Measurements from ENCODE around the gene HSPA12B. TPM values are rescaled to one million over a fixed set of nuclear protein-coding genes. Genes with fewer than 3 reads are reported as not detected.

The HSPA12B gene
- total RNA-seq, 1 donor from 2014 or later: 0.44 TPM

DNA sequence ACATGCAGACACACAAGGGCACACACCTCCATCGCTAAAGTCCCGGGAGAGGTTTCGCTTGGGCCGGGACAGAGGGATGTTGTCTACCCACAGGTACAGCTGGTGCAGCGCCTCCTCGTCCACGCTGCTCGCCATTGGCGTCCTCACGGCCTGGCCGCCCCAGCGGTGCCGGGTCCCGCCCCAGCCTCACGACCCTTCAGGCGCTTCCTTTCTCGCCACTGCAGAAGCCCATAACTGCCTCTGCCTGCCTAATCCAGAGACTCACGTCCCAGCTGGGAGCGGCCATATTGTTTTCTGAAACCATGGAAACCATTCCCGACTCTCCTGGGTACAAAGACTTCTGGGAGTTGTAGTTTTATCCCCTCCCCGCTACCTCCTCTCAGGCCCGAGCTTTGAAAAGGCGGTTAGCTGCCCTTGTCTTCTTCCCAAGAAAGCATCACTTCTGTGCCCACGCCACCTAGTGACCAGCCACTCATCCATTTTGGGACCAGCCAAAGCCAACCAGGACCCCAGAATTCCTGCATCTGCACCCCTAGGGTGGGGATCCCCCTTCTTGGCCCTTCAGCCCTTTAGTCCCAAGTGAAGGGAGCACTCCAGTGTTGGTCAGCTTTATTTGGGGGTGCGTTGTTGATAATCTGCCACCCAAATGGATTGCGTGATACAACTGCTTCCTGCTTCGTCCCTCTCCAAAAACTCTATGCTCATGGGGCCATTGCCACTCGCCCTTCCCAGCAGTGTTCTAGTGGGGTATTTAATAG lies 48.8 kb downstream of the HSPA12B start, which contains the start of gene SPEF1:
SPEF1 (minus strand) TSS at position 296 of the 758 bp plus-strand sequence; CDS start at position 135, 161 bp downstream.
- Mint-ChIP-seq H3K4me3 (ENCODE audit: unreplicated experiment) (peak within 1 kb of the TSS; percentile 82), H3K36me3 (ENCODE audit: unreplicated experiment) (no peaks in the 10 kb centered on the region), H3K4me1 (ENCODE audit: low read depth, unreplicated experiment) (peaks cover 11% of the 10 kb centered on the region), H3K27ac (ENCODE audit: unreplicated experiment) (no peak within 1 kb of the TSS), H3K9me3 (ENCODE audit: unreplicated experiment) (peaks cover 6% of the 10 kb centered on the region), H3K27me3 (ENCODE audit: unreplicated experiment) (peaks cover 16% of the 10 kb centered on the region)
- DNase-seq: peak; percentile 77
- TF ChIP-seq, protein P1, sequence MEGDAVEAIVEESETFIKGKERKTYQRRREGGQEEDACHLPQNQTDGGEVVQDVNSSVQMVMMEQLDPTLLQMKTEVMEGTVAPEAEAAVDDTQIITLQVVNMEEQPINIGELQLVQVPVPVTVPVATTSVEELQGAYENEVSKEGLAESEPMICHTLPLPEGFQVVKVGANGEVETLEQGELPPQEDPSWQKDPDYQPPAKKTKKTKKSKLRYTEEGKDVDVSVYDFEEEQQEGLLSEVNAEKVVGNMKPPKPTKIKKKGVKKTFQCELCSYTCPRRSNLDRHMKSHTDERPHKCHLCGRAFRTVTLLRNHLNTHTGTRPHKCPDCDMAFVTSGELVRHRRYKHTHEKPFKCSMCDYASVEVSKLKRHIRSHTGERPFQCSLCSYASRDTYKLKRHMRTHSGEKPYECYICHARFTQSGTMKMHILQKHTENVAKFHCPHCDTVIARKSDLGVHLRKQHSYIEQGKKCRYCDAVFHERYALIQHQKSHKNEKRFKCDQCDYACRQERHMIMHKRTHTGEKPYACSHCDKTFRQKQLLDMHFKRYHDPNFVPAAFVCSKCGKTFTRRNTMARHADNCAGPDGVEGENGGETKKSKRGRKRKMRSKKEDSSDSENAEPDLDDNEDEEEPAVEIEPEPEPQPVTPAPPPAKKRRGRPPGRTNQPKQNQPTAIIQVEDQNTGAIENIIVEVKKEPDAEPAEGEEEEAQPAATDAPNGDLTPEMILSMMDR (IDR thresholded peaks at IDR 0.05; ENCODE audit: partially characterized antibody, unreplicated experiment): peak; percentile 44

DNA sequence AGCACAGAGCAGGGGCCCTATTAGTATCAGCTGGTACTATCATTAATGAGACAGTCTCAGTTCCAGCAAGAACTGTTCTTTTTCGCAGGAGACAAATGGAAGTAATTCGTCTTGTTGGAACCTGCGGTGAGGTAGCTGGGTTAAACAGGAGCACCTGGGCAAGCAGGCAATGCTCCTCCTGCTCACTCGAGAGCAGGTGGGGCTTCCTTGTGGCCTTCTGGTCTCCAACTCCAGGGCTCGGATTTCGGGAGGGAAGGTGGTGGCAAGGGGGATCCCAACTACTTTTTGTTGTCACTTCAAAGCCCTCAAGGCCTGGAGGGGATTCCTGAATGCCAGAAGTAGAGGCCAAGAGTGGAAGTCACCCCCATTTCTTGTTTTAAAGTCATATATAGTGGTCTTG lies 50.1 kb downstream of the HSPA12B start:
- Mint-ChIP-seq H3K4me1 (ENCODE audit: low read depth, unreplicated experiment) (peaks cover 11% of the 10 kb centered on the region), H3K9me3 (ENCODE audit: unreplicated experiment) (peaks cover 5% of the 10 kb centered on the region), H3K4me3 (ENCODE audit: unreplicated experiment) (peak overlapping the region; percentile 34), H3K36me3 (ENCODE audit: unreplicated experiment) (no peaks in the 10 kb centered on the region), H3K27me3 (ENCODE audit: unreplicated experiment) (peaks cover 11% of the 10 kb centered on the region), H3K27ac (ENCODE audit: unreplicated experiment) (no peak overlapping the region)
- no peak for DNase-seq
- TF ChIP-seq, protein P1 (IDR thresholded peaks at IDR 0.05; ENCODE audit: partially characterized antibody, unreplicated experiment): no peak

DNA sequence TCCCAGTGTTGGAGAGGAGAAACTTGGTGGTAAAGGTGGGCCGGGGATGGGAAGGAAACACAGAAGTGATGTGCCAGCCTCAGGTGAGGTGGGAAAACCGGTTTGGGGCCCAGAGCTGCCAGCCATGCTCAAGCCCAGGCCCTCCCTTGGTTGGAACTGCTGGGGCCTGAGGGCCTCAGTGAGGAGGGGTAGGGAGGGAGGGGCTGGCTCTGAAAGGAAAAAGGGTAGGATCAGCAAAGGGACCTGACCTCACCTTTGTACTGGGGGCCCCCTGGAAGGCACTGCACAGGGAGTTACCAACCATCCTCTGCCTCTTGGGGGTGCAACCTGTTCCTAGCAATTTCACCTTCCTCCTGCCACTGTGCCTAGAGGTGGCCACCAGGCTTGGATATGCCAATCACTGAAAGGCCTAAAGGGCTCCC lies 50.6 kb downstream of the HSPA12B start:
- peaks cover 5% of the 10 kb centered on the region for H3K9me3 Mint-ChIP-seq (ENCODE audit: unreplicated experiment)
- peaks cover 11% of the 10 kb centered on the region for H3K4me1 Mint-ChIP-seq (ENCODE audit: low read depth, unreplicated experiment)
- TF ChIP-seq, protein P1 (IDR thresholded peaks at IDR 0.05; ENCODE audit: partially characterized antibody, unreplicated experiment): no peak
- H3K27me3 Mint-ChIP-seq (ENCODE audit: unreplicated experiment): peaks cover 11% of the 10 kb centered on the region
- no peaks in the 10 kb centered on the region for H3K36me3 Mint-ChIP-seq (ENCODE audit: unreplicated experiment)
- no peak overlapping the region for H3K27ac Mint-ChIP-seq (ENCODE audit: unreplicated experiment)
- no peak for DNase-seq
- H3K4me3 Mint-ChIP-seq (ENCODE audit: unreplicated experiment): peak overlapping the region; percentile 34

DNA sequence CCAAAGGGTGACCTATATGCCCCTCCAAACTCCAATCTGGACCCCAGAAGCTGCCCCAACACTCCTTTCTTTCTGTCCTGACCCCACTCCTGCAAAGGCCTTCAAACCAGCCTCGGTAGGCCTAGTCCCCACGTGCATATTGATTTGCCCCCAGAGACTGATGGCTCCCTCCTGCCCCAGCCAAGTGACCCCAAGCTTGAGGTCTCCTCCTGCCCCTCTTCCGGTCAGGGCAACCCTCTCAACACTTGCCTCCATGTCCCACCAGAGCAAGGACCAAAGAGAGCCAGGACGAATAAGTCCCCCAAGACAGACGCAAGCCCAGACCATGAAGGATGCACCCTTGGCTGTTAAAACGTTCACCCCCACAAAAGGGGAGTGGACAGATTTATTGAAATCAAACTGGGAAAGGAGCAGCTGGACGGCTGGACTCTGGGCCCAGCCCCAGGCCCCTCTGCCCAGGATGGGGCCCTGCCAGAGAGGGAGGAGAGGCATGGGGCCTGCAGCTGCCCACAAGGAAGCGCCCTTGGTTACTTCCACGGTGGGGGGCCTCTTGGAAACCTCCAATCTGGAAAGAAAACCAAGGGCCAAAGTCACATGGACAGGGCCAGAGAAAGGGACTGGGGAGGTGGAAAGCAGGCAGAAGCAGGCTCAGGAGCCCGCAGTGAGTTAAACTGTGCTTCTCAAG lies 51.2 kb downstream of the HSPA12B start:
- Mint-ChIP-seq H3K27ac (ENCODE audit: unreplicated experiment) (no peak overlapping the region), H3K4me1 (ENCODE audit: low read depth, unreplicated experiment) (peaks cover 11% of the 10 kb centered on the region), H3K4me3 (ENCODE audit: unreplicated experiment) (no peak overlapping the region), H3K27me3 (ENCODE audit: unreplicated experiment) (peaks cover 12% of the 10 kb centered on the region), H3K36me3 (ENCODE audit: unreplicated experiment) (no peaks in the 10 kb centered on the region), H3K9me3 (ENCODE audit: unreplicated experiment) (peaks cover 5% of the 10 kb centered on the region)
- no peak for DNase-seq
- TF ChIP-seq, protein P1 (IDR thresholded peaks at IDR 0.05; ENCODE audit: partially characterized antibody, unreplicated experiment): no peak
